ENCODE data around the gene CACNA1A.
"Not testable (repeated sequence)": the region's sequence is repeated elsewhere in the genome, so short reads cannot be mapped to it uniquely, and the experiment has no call there.

The CACNA1A gene

DNA sequence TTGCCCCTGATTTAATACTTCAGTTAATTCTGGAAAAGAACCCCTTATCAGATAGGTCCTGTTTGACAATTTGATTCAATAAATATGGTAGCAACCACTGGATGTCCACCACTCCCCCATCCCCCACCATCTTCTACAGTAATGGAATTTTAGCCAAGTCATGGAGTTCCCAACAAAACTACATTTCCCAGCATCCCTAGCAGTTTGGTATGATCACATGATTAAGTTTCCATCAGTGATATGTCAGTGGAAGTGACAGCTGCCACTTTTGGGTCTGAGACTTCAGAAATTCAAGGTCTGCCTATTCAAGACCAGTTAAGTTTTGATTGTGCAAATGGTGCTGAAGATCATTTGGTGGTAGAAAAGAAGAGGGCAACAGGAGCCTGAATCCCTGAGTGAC, 85.5 kb downstream of the CACNA1A start:
- no peak for DNase-seq

DNA sequence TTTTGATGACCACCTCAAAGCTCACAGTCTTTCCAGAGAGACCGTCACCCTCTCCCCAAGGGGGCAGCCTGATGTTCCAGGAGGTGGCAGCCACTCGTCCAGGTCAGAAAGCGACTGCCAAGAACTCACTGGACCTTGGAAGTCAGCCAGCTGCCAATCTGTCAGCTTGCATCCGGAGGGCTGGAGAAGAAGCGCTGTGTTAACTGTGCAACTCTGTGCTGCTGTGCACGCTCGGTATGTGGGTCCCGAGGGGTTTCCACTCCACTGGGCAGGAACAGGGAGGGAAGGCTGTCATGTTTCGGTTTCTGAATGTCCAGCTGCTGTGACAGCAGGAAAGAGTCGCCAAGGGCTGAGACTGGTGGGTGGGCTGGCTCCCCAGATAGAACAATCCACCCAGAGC, 89.2 kb downstream of the CACNA1A start:
- DNase-seq: no peak

- DNase-seq: no peak
These were observed 94.4 kb downstream of the CACNA1A start for GRCh38 chr19:13411899-13412298.

GRCh38 chr19:13410946-13411345, 95.3 kb downstream of the CACNA1A start:
- DNase-seq: no peak

GRCh38 chr19:13408889-13409518, 97.3 kb downstream of the CACNA1A start:
- no peak for DNase-seq

GRCh38 chr19:13404236-13404635, 102.0 kb downstream of the CACNA1A start:
- DNase-seq: no peak

GRCh38 chr19:13401388-13401787, 104.9 kb downstream of the CACNA1A start:
- no peak for DNase-seq

DNA sequence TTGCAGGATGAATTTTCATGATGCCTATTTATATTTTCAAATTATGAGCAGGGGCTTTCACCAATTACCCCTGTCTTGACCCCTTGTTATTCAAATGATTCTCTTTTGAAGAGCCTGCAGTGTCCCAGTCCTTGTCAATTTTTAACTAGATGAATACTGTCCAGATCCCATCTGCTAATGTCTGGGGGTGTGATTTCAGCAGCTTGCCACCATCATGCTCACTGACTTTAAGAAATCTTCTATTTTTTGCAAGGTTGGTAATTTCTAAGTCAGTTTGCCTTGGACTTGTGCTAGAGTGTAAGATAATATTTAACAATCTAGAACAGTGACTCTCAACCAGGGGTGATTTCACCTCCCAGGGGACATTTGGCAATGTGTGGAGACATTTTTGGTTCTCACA, 106.0 kb downstream of the CACNA1A start:
- DNase-seq: no peak

DNA sequence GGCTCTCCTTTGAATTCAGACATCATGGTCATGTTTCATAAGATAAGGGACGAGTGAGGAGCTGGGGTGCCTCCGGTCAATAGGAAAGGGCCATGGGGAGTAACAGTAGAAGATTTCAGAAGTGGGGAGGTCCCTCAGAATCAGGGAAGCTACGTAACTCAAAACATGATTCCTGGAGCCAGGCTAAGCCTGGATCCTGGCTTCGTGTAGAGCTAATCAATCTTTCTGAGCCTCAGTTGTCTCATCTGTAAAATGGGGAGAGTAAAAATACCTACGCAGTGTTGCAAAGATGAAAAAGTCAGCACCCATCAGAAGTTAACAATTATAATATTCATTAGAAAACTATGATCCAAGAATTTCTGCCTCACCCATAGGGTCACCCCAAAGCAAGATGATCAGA, 106.5 kb downstream of the CACNA1A start:
- DNase-seq: no peak

DNA sequence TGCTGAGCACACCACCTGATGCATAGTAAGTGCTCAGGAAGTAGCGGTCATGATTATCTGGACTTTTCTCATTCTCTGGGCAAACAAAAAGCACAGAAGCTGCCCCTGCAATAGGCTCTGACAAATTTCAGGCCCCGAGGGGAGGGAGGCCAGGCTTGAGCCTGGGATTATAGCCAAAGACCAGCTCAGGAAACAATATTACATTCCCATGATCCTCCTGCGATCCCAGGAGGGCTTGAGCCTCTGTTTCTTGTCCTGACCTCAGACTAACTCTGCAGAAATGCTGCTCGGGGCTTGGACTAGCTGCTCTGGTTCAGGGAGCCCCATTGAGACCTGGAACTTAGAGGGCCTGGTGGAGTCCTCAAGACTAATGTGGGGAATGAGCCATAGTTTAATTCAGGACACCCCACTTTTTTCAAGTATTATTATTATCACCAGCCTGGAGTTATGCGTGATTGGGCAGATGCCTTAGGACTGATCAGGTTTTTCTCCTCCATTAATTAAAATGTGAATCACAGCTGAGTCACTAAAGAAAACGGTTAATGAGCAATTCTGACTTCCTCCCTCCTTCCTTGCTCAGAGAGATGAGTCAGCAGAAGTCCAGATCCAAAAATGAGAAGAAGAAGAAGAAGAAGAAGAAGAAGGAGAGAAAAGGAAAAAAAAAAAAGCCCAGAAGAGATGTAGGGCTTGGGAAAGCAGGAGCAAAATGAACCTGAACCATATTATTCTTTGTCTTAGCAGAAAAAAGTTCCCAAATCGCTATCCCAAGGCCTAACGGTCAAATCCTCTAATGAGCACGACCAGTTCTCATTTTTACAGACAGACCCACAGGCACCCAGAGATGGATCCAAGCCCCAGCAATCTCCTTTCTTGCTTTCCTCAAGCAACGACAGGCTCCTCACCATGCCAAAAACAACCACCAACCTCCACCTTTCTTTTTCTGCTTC, 107.2 kb downstream of the CACNA1A start:
- DNase-seq: no peak

DNA sequence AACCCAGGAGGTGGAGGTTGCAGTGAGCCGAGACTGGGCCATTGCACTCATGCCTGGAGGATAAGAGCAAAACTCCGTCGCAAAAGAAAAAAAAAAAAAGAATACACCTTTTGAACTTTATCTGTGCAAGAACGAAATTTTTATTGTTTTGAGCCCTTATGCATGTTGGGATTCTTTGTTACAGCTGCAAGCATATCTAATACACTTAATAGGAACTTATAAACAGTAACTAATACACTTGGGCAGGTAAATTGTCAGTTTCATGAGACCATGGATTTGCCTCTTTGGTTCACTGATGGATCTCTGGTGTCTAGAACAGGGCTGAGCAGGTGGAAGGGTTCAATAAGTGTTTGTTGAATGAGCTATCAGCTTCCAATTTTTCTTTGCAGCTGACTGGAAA, 108.1 kb downstream of the CACNA1A start:
- no peak for DNase-seq

DNA sequence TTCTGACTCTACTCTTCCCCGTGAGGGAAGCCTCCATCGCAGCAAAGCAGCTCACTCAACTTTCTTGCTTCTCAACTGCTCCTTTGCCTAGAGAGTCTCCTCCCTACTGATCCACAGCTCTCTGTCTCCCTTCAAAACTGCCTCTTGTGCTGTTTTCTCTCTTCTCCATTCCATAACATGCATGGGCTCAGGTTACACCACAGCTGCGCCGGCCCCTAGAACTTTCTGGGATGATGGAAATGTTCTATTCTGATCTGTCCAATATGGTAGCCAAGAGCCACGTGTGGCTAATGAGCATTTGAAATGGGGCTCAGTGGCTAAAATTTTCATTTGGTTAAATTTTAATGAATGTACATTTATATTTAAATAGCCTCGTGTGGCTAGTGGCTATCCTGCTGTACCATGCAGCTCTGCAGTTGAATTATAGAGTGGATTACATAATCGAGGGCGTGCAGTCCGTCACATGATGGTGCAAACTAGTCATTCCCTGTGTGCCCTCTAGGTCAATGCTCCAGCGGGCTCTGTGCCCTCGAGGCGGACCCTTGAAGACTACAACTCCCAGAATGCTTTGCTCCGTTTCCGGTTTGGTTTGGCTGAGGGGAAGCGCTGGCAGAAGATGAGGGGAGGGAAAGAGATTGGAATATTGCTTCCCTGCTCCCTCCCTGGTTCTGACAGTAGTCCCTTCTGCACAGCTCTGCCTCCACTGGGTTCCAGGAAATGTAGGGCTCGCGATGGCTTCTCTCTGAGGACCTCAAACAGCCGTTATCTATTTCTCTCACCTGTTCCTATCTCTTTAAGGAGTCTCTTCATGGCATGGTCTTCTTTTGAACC, 109.8 kb downstream of the CACNA1A start:
- no peak for DNase-seq

- no peak for DNase-seq
These were observed 123.7 kb downstream of the CACNA1A start for GRCh38 chr19:13382633-13382938.

DNA sequence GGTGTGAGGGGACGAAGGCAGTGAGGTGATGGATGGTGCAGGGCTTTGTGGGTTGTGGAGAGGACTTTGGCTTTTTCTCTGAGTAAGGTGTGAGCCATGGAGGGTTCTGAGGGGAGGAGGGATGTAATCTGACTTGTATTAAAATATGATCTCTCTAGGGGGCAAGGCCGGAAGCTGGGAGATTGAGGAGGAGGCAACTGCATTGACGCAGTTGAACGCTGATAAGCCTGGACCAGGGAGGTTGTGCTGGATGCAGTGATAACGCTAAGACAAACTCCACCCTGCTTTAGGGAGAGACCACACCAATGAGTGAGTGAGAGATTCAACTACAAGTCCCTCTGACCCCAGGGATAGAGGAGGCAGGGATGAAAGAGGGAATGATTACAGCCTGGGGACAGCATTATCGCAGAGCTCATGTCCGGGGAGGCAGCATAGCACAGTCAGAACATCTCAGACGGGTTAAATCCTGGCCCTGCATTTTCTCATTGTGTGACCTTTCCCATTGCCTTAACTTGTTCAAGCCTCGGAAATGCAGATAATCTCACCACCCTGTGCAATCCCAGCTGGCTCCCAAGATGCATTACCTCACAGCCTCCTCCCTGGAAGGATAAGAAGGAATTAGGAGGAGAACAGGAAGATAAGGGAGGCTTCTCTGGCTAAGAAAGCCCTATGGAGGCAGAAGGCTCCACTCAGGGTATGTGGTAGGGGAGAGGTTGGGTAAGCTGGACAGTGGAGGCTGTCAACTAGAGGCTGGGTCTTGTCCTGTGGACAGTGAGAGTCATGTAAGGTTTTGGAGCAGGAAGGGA, 124.2 kb downstream of the CACNA1A start:
- DNase-seq: no peak

GRCh38 chr19:13376537-13376936, 129.7 kb downstream of the CACNA1A start:
- no peak for DNase-seq

GRCh38 chr19:13373599-13373998, 132.7 kb downstream of the CACNA1A start:
- no peak for DNase-seq

GRCh38 chr19:13370948-13371347, 135.3 kb downstream of the CACNA1A start:
- no peak for DNase-seq

DNA sequence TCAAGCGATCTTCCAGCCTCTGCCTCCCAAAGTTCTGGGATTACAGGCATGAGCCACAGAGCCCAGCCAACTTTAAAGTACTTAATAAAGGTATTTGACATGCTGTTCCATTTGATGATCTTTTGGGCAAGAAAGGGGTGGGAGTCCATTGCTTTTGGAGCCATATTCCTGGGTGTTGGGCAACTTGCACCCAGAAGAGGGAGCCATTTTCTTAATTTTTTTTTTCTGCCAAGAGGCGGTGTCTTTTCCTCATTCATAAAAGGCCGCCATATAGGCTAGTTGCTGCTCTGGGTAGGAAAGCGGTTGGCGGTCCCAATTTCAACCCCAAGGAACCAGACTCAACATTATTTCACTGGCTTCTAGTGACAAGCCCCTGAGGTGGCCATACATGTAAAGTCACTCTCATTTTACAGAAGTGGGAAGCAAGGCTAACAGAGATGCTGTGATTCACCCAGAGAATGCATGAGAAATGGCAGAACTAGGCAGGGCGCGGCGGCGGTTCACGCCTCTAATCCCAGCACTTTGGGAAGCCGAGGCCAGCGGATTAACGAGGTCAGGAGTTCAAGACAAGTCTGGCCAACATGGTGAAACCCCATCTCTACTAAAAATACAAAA, 139.6 kb downstream of the CACNA1A start:
- no peak for DNase-seq

- no peak for DNase-seq
These were observed 142.3 kb downstream of the CACNA1A start for GRCh38 chr19:13363954-13364353.

DNA sequence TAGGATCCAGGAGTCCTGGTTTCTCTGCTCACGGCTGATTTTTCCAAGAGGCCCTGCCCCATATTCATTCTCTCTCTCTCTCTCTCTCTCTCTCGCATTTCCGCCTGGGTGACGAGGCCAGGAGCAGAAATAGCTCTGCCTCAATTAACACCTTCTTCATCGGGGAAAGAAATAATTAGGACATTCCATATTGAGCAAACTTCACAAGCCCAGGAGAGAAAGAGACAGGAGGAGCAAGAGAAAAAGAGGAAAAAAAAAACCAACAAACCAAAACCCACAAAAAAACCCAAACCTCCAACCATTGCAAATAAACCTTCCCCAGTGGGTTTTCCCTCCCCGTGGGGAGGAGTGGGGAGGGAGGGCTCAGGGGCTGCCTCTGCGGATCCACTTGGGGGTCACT, 143.0 kb downstream of the CACNA1A start:
- DNase-seq: no peak

DNA sequence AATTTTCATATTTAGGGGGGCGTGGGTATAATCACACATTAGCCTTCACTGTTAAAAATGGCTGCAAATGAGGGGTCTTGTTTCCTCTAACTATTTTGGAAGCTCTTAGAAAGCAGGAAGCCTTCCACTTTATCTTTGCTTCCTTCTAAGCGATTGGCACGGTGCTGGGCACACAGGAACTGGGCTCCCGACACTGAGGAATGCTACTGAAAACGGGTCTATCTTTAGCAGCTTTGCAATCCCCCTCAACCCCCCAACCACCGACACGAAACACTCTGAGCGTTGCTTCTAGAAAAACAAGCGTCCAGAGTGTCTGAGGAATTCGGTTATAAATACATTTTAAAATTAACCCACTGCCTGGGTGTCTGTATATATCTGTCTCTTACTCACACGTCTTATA, 143.6 kb downstream of the CACNA1A start:
- DNase-seq: no peak

GRCh38 chr19:13361726-13362125, 144.6 kb downstream of the CACNA1A start:
- not testable (repeated sequence) for DNase-seq
